Activated CD8-positive, alpha-beta T cell treated with anti-CD3 and anti-CD28 coated beads for 36 hours (primary cell): ENCODE data around the gene CALCOCO2. TPM values are rescaled to one million over a fixed set of nuclear protein-coding genes. Genes with fewer than 3 reads are reported as not detected.

Source experiments
- ATAC-seq: fragments of 200-7000 bp; cut with Tn5 transposase; one replicate; pipeline ENCODE4 v1.10.0; 2021; ENCODE audit warnings: mild to moderate bottlenecking, moderate library complexity
- CTCF ChIA-PET: fragments of 350-600 bp; sonication (Branson Sonifier 250); formaldehyde crosslinking; loops from one replicate; lab custom pipeline; 2021; ENCODE audit warnings: antibody characterized with exemption; lab: Charles Lee
- POLR2A ChIA-PET: fragments of 350-600 bp; sonication (Branson Sonifier 250); formaldehyde crosslinking; loops from one replicate; lab custom pipeline; 2021; ENCODE audit warnings: antibody characterized with exemption; lab: Charles Lee
- DNase-seq: peaks from one replicate; pipeline ENCODE4 v3.0.0-alpha.2; 2020
- H3K27ac Mint-ChIP-seq: one replicate; pipeline ENCODE4 v1.8.0; 2021; ENCODE audit warnings: mild to moderate bottlenecking, mixed read lengths
- H3K27me3 Mint-ChIP-seq: one replicate; pipeline ENCODE4 v1.8.0; 2021; ENCODE audit warnings: mixed read lengths
- H3K36me3 Mint-ChIP-seq: one replicate; pipeline ENCODE4 v1.8.0; 2021; ENCODE audit warnings: low read depth, mixed read lengths
- H3K4me1 Mint-ChIP-seq: one replicate; pipeline ENCODE4 v1.8.0; 2021; ENCODE audit warnings: low read depth, mixed read lengths
- H3K4me3 Mint-ChIP-seq: one replicate; pipeline ENCODE4 v1.8.0; 2021; ENCODE audit warnings: mild to moderate bottlenecking, moderate library complexity, mixed read lengths
- H3K9me3 Mint-ChIP-seq: one replicate; pipeline ENCODE4 v1.8.0; 2021; ENCODE audit warnings: mixed read lengths
- intact Hi-C: fragments of 100-400 bp; cut with micrococcal nuclease; formaldehyde crosslinking; loops from one replicate; pipeline ENCODE4 v1.10.0; 2022
- total RNA-seq, 2 experiments: library from RNA; stranded (reverse); gene quantifications; one replicate each; pipeline ENCODE4 v1.2.3, GENCODE V29; 2021
- TF ChIP-seq, protein P1 (sequence below): fragments of 200-600 bp; IDR thresholded peaks from one replicate; pipeline ENCODE4 v1.8.0; 2022; ENCODE audit warnings: antibody characterized with exemption, mild to moderate bottlenecking

Gene CALCOCO2
- total RNA-seq, 2 experiments from 2014 or later = 69.2 to 73.1 TPM

DNA sequence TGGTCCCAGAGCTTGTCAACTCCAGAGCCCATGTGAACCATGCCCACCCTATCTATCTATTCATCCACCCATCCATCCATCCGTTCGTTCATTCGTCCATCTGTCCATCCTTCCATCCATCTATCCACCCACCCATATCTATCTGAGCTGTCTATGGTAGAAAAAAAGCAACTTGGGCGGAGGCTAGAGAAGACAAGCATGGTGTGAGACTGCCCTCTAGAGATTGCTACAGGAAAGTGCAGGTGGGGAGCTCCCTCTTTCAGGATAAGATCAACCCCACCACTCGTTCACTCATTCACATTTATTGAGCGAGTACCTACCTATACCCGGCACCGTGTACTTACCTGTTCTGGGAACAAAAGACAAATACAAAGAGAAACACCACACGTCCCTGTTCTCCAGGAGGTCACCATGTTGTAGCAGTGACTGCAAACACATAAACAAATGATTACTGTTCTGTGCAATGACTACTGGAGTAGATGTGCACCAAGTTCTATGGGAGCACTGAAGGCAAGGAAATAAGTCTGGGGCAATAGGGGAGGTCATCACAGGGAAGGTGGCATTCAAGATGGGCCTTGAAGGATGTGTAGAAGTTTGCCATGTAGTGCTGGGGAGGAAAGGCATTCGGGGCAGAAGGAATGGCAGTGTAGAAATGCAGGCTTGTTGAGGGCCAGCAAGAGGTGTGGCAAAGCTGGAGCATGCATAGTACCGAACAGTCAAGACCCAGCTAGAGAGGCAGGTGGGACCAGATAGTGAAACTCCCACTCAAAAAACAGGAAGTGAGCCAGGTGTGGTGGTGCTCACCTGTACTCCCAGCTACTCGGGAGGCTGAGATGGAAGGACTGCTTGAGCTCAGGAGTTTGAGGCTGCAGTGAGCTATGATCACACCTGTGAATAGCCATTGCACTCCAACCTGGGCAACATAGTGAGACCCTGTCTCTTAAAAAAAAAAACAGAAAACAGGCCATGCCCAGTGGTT is 48.4 kb downstream of the CALCOCO2 start:
- Mint-ChIP-seq H3K4me1 (no peaks in the 10 kb centered on the region), H3K4me3 (no peak overlapping the region), H3K27me3 (peaks cover 3% of the 10 kb centered on the region), H3K36me3 (no peaks in the 10 kb centered on the region), H3K27ac (no peak overlapping the region), H3K9me3 (no peaks in the 10 kb centered on the region)
- CTCF ChIA-PET = interaction anchor here (0.6 to 15.2 kb wide), 75 partner anchors 8 to 411 kb away, joined by 3 to 614 read pairs (median 5); partner anchors contain the start of genes ATP5MC1, CALCOCO2, HOXB13 and PRAC2
- DNase-seq = peak; percentile 69
- POLR2A ChIA-PET = interaction anchor here (0.7 to 1.0 kb wide), 3 partner anchors 45 to 75 kb away, joined by 3 to 4 read pairs (median 3); no protein-coding TSS in a partner anchor
- intact Hi-C loops = loop anchor here (1.0 to 2.0 kb wide), 3 partner anchors 64 to 200 kb away; no protein-coding TSS in a partner anchor
- TF ChIP-seq, protein P1, sequence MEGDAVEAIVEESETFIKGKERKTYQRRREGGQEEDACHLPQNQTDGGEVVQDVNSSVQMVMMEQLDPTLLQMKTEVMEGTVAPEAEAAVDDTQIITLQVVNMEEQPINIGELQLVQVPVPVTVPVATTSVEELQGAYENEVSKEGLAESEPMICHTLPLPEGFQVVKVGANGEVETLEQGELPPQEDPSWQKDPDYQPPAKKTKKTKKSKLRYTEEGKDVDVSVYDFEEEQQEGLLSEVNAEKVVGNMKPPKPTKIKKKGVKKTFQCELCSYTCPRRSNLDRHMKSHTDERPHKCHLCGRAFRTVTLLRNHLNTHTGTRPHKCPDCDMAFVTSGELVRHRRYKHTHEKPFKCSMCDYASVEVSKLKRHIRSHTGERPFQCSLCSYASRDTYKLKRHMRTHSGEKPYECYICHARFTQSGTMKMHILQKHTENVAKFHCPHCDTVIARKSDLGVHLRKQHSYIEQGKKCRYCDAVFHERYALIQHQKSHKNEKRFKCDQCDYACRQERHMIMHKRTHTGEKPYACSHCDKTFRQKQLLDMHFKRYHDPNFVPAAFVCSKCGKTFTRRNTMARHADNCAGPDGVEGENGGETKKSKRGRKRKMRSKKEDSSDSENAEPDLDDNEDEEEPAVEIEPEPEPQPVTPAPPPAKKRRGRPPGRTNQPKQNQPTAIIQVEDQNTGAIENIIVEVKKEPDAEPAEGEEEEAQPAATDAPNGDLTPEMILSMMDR = peak; percentile 94
- ATAC-seq = peak; percentile 98

DNA sequence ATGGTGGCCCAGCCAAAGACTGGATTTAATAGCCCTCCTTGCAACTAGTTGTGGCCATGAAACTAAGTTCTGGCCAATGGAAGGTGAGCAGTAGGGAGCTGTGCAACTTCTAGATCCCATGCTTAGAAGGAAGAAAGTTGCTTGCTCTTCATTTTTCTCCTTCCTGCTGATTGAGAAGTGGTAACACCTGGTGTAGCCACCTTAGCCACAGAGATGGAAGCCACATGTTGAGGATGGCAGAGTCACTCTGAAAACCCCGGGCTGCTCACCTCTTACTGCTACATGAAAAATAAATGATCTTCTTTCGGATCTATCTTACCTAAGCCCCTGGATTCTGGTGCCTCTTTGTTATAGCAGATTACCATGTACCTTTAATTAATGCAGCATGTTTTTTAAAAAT is 51.4 kb downstream of the CALCOCO2 start:
- TF ChIP-seq, protein P1 = no peak
- peaks cover 3% of the 10 kb centered on the region for H3K27me3 Mint-ChIP-seq
- no peaks in the 10 kb centered on the region for H3K9me3 Mint-ChIP-seq
- ATAC-seq (no peak), DNase-seq (no peak)
- POLR2A ChIA-PET = no interaction called here
- H3K4me3 Mint-ChIP-seq = no peak overlapping the region
- no peak overlapping the region for H3K27ac Mint-ChIP-seq
- H3K36me3 Mint-ChIP-seq = no peaks in the 10 kb centered on the region
- intact Hi-C loops = no loop called here
- CTCF ChIA-PET = interaction anchor here (1.1 to 15.2 kb wide), 5 partner anchors 11 to 202 kb away, joined by 3 to 614 read pairs (median 22); partner anchors contain the start of genes ATP5MC1 and TTLL6
- peaks cover 2% of the 10 kb centered on the region for H3K4me1 Mint-ChIP-seq

DNA sequence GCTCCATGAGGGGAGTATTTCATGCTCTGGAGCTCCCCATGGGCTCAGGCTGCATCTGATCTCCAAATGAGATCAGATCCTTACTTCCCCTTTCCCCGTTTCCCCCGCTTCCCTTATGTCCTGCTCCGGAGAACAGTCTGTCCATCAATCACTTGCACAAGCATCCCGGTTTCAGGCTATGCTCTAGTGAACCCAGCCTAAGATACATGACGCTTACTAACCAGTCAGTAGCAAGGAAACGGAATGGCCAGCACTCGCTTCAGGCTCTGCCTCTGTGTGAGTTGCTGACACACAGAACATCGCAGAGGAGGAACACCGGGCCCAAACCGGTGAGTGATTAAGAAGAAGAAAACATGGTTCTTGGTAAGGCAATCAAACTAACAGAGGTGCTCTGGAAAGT is 52.3 kb downstream of the CALCOCO2 start:
- Mint-ChIP-seq H3K36me3 (no peaks in the 10 kb centered on the region), H3K27me3 (no peaks in the 10 kb centered on the region), H3K4me3 (no peak overlapping the region), H3K27ac (no peak overlapping the region), H3K4me1 (peaks cover 2% of the 10 kb centered on the region), H3K9me3 (no peaks in the 10 kb centered on the region)
- ATAC-seq = no peak
- intact Hi-C loops = no loop called here
- no peak for DNase-seq
- ChIA-PET CTCF (interaction anchor here (1.0 to 15.2 kb wide), 9 partner anchors 11 to 207 kb away, joined by 3 to 614 read pairs (median 10); partner anchors contain the start of genes ATP5MC1 and TTLL6), POLR2A (no interaction called here)
- TF ChIP-seq, protein P1 = no peak

DNA sequence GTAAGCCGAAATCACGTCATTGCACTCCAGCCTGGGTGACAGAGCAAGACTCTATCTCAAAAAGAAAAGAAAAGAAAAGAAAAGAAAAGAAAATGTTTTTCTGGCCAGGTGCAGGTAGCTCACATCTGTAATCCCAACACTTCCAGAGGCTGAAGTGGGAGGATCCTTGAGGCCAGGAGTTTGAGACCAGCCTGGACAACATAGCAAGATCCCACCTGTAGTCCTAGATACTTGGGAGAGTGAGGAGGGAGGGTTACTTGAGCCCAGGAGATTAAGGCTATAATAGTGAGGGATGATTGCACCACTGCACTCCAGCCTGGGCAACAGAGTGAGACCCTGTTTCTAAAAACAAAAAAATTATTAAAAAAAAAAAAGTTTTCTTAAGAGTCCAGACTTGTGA is 59.3 kb downstream of the CALCOCO2 start:
- intact Hi-C loops = loop anchor here (5.0 kb wide), 1 partner anchor 142 kb away; no protein-coding TSS in a partner anchor
- CTCF ChIA-PET = interaction anchor here (2.0 to 3.4 kb wide), 2 partner anchors 11 to 211 kb away, joined by 6 to 9 read pairs; no protein-coding TSS in a partner anchor
- no peak overlapping the region for H3K27ac Mint-ChIP-seq
- POLR2A ChIA-PET = no interaction called here
- no peaks in the 10 kb centered on the region for H3K27me3 Mint-ChIP-seq
- no peak for DNase-seq
- peaks cover 14% of the 10 kb centered on the region for H3K4me1 Mint-ChIP-seq
- ATAC-seq = no peak
- no peaks in the 10 kb centered on the region for H3K9me3 Mint-ChIP-seq
- no peak overlapping the region for H3K4me3 Mint-ChIP-seq
- TF ChIP-seq, protein P1 = no peak
- peaks cover 17% of the 10 kb centered on the region for H3K36me3 Mint-ChIP-seq
